Measurements from ENCODE around the gene PLPP3. TPM values are rescaled to one million over a fixed set of nuclear protein-coding genes. Genes with fewer than 3 reads are reported as not detected.
A peak's percentile ranks its signal among the peaks of the same experiment; 100 is the strongest.

Gene PLPP3
- total and polyA plus RNA-seq, 2 experiments from 2014 or later = 41.9 to 61.9 TPM

DNA sequence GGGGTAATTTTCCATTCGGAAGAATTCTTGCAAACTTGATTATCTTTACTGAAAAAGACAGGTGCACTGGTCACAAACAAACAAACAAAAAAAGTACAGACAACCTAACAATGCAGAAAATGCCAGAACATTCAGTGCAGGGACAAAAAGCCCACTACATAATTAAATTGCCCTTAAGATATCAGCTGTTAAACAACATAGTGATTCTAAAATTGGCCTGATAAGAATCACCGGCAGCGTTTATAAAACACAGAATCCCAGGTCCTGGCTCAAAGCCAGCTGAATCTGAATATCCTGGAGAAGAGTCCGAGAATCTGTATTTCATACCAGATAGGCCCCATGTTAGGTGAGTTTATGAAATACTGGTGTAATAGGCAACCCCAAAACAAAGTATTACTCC is 6.1 kb downstream of the PLPP3 start:
- Histone ChIP-seq H3F3A (replicated peaks; ENCODE audit: low read depth) (no peaks in the 10 kb centered on the region), H4K20me1 (replicated peaks; ENCODE audit: insufficient read depth) (peaks cover 23% of the 10 kb centered on the region; the same call in 1 of the 2 replicates), H2AFZ (no peak overlapping the region), H3K27ac (ENCODE audit: low read depth) (no peak overlapping the region), H3K4me3 (peak overlapping the region; percentile 27; the same call in 1 of the 2 replicates), H3K79me2 (replicated peaks; ENCODE audit: insufficient read depth) (peaks cover 100% of the 10 kb centered on the region), H3K4me1 (ENCODE audit: insufficient read depth) (peaks cover 75% of the 10 kb centered on the region), H3K9me2 (ENCODE audit: insufficient read depth) (no peaks in the 10 kb centered on the region), H3K27me3 (ENCODE audit: insufficient read depth) (no peaks in the 10 kb centered on the region), H3K36me3 (ENCODE audit: insufficient read depth) (no peaks in the 10 kb centered on the region), H3K4me2 (peak overlapping the region; percentile 59)
- H3K27me3 Mint-ChIP-seq (ENCODE audit: insufficient read depth, low read depth, poor library complexity) = peaks cover 3% of the 10 kb centered on the region
- H3K36me3 Mint-ChIP-seq (ENCODE audit: low read depth) = peaks cover 7% of the 10 kb centered on the region
- DNase-seq (ENCODE audit: low spot score) = no peak
- H3K4me3 Mint-ChIP-seq = peak overlapping the region; percentile 29; the same call in 1 of the 3 replicates
- H3K4me1 Mint-ChIP-seq = peaks cover 66% of the 10 kb centered on the region
- H3K27ac Mint-ChIP-seq = peak overlapping the region; percentile 13; the same call in 1 of the 2 replicates
- TF ChIP-seq NANOG (IDR thresholded peaks at IDR 0.05; ENCODE audit: borderline replicate concordance) (no peak), JUNB (IDR thresholded peaks at IDR 0.05; ENCODE audit: unreplicated experiment) (no peak), EZH2phosphoT487 (IDR thresholded peaks at IDR 0.05; ENCODE audit: unreplicated experiment) (no peak), ZNF114 (CRISPR knock-in tag; IDR thresholded peaks at IDR 0.05) (no peak), EZH2 (IDR thresholded peaks at IDR 0.05; ENCODE audit: low read depth, unreplicated experiment) (no peak), POLR2AphosphoS5 (IDR thresholded peaks at IDR 0.05; ENCODE audit: low read depth) (no peak), ZNF331 (CRISPR knock-in tag; IDR thresholded peaks at IDR 0.05; ENCODE audit: low read depth) (no peak), STAT1 (IDR thresholded peaks at IDR 0.05; ENCODE audit: unreplicated experiment) (no peak), CREB1 (CRISPR knock-in tag; IDR thresholded peaks at IDR 0.05; ENCODE audit: low read depth) (no peak)
- TF ChIP-seq, protein P1, sequence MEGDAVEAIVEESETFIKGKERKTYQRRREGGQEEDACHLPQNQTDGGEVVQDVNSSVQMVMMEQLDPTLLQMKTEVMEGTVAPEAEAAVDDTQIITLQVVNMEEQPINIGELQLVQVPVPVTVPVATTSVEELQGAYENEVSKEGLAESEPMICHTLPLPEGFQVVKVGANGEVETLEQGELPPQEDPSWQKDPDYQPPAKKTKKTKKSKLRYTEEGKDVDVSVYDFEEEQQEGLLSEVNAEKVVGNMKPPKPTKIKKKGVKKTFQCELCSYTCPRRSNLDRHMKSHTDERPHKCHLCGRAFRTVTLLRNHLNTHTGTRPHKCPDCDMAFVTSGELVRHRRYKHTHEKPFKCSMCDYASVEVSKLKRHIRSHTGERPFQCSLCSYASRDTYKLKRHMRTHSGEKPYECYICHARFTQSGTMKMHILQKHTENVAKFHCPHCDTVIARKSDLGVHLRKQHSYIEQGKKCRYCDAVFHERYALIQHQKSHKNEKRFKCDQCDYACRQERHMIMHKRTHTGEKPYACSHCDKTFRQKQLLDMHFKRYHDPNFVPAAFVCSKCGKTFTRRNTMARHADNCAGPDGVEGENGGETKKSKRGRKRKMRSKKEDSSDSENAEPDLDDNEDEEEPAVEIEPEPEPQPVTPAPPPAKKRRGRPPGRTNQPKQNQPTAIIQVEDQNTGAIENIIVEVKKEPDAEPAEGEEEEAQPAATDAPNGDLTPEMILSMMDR (conservative IDR thresholded peaks at IDR 0.05; ENCODE audit: low read depth in 2 of 2) = no peak
- TF ChIP-seq, protein P2, sequence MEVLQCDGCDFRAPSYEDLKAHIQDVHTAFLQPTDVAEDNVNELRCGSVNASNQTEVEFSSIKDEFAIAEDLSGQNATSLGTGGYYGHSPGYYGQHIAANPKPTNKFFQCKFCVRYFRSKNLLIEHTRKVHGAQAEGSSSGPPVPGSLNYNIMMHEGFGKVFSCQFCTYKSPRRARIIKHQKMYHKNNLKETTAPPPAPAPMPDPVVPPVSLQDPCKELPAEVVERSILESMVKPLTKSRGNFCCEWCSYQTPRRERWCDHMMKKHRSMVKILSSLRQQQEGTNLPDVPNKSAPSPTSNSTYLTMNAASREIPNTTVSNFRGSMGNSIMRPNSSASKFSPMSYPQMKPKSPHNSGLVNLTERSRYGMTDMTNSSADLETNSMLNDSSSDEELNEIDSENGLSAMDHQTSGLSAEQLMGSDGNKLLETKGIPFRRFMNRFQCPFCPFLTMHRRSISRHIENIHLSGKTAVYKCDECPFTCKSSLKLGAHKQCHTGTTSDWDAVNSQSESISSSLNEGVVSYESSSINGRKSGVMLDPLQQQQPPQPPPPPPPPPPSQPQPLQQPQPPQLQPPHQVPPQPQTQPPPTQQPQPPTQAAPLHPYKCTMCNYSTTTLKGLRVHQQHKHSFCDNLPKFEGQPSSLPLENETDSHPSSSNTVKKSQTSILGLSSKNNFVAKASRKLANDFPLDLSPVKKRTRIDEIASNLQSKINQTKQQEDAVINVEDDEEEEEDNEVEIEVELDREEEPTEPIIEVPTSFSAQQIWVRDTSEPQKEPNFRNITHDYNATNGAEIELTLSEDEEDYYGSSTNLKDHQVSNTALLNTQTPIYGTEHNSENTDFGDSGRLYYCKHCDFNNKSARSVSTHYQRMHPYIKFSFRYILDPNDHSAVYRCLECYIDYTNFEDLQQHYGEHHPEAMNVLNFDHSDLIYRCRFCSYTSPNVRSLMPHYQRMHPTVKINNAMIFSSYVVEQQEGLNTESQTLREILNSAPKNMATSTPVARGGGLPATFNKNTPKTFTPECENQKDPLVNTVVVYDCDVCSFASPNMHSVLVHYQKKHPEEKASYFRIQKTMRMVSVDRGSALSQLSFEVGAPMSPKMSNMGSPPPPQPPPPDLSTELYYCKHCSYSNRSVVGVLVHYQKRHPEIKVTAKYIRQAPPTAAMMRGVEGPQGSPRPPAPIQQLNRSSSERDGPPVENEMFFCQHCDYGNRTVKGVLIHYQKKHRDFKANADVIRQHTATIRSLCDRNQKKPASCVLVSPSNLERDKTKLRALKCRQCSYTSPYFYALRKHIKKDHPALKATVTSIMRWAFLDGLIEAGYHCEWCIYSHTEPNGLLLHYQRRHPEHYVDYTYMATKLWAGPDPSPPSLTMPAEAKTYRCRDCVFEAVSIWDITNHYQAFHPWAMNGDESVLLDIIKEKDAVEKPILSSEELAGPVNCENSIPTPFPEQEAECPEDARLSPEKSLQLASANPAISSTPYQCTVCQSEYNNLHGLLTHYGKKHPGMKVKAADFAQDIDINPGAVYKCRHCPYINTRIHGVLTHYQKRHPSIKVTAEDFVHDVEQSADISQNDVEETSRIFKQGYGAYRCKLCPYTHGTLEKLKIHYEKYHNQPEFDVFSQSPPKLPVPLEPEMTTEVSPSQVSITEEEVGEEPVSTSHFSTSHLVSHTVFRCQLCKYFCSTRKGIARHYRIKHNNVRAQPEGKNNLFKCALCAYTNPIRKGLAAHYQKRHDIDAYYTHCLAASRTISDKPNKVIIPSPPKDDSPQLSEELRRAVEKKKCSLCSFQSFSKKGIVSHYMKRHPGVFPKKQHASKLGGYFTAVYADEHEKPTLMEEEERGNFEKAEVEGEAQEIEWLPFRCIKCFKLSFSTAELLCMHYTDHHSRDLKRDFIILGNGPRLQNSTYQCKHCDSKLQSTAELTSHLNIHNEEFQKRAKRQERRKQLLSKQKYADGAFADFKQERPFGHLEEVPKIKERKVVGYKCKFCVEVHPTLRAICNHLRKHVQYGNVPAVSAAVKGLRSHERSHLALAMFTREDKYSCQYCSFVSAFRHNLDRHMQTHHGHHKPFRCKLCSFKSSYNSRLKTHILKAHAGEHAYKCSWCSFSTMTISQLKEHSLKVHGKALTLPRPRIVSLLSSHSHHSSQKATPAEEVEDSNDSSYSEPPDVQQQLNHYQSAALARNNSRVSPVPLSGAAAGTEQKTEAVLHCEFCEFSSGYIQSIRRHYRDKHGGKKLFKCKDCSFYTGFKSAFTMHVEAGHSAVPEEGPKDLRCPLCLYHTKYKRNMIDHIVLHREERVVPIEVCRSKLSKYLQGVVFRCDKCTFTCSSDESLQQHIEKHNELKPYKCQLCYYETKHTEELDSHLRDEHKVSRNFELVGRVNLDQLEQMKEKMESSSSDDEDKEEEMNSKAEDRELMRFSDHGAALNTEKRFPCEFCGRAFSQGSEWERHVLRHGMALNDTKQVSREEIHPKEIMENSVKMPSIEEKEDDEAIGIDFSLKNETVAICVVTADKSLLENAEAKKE (CRISPR knock-in tag; IDR thresholded peaks at IDR 0.05) = no peak
- TF ChIP-seq, protein P3, sequence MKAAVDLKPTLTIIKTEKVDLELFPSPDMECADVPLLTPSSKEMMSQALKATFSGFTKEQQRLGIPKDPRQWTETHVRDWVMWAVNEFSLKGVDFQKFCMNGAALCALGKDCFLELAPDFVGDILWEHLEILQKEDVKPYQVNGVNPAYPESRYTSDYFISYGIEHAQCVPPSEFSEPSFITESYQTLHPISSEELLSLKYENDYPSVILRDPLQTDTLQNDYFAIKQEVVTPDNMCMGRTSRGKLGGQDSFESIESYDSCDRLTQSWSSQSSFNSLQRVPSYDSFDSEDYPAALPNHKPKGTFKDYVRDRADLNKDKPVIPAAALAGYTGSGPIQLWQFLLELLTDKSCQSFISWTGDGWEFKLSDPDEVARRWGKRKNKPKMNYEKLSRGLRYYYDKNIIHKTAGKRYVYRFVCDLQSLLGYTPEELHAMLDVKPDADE (IDR thresholded peaks at IDR 0.05) = no peak
- TF ChIP-seq, protein P4, sequence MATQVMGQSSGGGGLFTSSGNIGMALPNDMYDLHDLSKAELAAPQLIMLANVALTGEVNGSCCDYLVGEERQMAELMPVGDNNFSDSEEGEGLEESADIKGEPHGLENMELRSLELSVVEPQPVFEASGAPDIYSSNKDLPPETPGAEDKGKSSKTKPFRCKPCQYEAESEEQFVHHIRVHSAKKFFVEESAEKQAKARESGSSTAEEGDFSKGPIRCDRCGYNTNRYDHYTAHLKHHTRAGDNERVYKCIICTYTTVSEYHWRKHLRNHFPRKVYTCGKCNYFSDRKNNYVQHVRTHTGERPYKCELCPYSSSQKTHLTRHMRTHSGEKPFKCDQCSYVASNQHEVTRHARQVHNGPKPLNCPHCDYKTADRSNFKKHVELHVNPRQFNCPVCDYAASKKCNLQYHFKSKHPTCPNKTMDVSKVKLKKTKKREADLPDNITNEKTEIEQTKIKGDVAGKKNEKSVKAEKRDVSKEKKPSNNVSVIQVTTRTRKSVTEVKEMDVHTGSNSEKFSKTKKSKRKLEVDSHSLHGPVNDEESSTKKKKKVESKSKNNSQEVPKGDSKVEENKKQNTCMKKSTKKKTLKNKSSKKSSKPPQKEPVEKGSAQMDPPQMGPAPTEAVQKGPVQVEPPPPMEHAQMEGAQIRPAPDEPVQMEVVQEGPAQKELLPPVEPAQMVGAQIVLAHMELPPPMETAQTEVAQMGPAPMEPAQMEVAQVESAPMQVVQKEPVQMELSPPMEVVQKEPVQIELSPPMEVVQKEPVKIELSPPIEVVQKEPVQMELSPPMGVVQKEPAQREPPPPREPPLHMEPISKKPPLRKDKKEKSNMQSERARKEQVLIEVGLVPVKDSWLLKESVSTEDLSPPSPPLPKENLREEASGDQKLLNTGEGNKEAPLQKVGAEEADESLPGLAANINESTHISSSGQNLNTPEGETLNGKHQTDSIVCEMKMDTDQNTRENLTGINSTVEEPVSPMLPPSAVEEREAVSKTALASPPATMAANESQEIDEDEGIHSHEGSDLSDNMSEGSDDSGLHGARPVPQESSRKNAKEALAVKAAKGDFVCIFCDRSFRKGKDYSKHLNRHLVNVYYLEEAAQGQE (IDR thresholded peaks at IDR 0.05; ENCODE audit: unreplicated experiment) = no peak
- ATAC-seq = no peak
- no peaks in the 10 kb centered on the region; the same call in 2 of the 3 replicates for H3K9me3 Mint-ChIP-seq
